DMS153 treated with DMSO at 0.1 percent for 48 hours (cell line): Measurements from ENCODE around the gene FEM1C.

ENCODE experiments used
- DNase-seq: peaks from one replicate; lab custom pipeline; 2025; ENCODE audit not compliant: unreplicated experiment; lab: John Stamatoyannopoulos, UW

The FEM1C gene

GRCh38 chr5:115558388-115558956, 13.9 kb upstream of the FEM1C start:
- no peak for DNase-seq

GRCh38 chr5:115557667-115558387, 13.3 kb upstream of the FEM1C start:
- no peak for DNase-seq

DNA sequence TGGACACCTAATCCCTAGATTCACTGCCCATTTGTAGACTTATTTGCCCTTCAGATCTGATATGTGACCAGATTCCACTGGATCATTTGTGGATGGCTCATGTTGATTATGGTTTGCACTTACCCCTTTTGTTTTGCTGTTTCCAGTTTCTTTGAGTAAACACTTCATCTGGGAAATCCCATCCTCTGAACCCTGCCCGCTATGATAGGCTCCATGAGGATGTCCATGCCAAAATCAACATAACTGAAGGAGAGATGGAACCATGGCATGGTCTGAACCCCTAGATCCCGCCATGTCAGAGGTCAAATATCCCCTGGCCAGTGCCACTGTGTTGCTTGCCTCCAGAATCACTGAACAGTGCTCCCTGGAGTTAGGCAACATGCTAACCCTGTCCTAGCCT, 11.7 kb upstream of the FEM1C start:
- DNase-seq: no peak

DNA sequence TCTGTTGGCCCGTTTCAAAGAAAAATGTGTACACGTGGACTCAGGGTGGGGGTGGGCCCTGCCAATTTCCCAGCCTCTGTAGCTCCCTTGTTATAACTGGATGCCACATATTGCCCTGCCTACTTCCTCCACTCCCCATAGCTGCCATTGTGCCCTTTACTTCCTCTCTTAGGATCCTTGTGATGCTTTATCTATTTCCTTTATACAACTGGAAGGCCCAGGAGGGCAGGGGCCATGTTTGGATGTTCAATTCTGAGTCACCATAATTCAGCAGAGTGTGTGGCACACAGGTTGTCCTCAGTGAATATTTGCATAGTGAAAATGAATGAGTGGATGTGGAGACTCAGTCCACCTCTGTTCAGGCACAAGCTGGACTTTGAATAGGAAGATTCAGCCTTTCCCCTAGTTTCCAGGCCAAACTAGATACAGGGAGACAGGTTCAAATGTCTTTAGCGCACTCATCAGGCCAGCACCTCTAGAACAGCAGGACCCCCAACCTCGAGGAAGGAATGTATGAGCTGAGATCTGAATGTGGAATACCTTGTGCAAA, 10.6 kb upstream of the FEM1C start:
- no peak for DNase-seq

DNA sequence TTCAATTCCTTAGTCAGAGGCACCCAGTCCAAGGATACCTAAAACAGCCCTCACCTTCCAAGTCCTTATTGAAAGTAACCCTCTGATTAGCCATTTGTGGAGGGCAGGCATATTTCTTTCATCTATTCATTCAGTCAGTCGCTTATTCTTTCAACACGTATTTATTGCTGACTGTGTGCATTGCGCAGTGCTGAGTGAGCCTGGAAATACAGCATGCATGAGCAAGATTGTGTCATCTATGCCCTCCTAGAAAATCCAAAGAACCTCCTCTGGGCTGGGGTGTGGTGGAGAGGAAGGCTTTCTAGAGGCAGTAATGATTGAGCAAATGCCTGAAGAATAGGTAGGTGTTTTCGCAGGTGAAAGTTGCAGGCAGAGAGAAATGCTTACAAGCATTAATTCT, 8.5 kb upstream of the FEM1C start:
- no peak for DNase-seq

DNA sequence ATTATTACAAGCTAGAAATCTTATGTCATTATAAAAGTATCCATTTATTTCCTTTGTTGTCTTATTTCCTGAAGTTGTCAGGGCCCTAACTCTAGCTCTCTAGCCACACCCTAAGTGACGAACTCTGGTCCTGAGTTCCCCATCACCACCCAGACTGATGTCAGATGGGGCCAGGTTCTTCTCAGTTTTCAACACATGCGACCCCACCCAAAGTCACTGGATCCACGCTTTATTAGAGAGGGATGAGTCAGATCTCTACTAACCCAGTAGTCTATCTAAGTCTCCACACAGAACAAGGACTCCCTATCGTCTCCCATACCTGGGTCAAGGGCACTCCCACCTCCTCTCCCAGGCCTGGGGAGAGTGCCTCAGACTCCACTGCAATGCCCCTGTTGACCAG, 6.8 kb upstream of the FEM1C start:
- no peak for DNase-seq

GRCh38 chr5:115549154-115549553, 4.6 kb upstream of the FEM1C start:
- DNase-seq: no peak

- DNase-seq: no peak
These were observed 4.1 kb upstream of the FEM1C start for GRCh38 chr5:115548683-115549082.

GRCh38 chr5:115545351-115545882, 842 bp upstream of the FEM1C start:
- DNase-seq: no peak

DNA sequence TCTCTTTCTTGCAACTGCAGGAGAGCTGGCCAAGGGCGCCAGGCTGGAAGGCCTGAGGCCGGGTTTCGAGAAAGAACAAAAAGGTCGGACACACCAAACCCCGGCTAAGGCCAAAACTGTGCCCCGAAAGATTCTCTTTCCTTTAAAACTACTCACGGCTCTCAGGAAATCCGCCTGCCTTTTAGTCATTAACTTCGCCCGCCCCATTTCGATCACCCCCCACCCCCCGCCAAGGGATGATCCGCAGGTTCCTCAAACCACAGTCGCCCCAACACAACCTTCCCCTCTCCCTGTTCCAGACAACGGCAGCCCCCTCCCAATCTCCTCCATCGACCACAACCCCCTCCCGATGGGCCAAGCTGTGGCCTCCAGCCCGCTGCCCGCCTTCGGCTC, 536 bp downstream of the FEM1C start:
- DNase-seq: no peak

- no peak for DNase-seq
These were observed 1.1 kb downstream of the FEM1C start for GRCh38 chr5:115543365-115544042.

GRCh38 chr5:115542651-115543364, 1.8 kb downstream of the FEM1C start:
- no peak for DNase-seq

DNA sequence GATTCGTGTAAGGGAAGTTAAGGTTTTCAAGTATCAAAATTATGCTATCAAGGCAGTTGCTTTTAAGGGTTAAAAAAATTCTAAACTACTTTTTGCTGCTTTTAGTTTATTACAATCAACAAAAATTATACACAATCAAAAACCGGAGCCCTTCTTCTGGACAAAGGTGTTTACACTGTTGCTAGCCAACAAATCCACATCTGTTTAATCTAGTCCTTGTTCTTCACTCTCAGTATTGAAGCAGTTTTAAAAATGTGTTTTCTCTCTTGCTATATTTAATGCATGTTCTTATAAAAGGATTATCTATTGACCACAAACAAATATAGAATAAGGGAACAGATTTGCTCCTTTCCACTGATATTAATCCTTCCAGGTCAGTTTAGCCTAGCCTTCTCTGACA, 2.5 kb downstream of the FEM1C start:
- no peak for DNase-seq

DNA sequence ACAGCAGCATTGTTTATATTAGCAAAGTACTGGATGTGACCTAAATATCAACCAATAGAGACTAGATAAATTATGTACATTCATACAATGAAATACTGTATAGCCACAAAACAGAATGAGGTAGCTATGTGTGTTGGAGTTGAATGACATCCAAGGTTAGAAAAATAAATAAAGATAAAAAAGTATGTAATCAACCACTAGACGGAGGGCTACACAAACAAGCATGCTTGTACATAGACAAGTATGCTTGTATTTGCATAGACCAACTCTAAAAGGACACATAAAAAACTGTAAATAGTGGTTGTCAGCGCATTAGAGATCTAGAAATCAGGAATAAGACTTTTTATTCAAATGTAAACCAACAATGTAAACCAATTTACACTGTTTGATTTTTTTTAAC, 3.0 kb downstream of the FEM1C start:
- no peak for DNase-seq

DNA sequence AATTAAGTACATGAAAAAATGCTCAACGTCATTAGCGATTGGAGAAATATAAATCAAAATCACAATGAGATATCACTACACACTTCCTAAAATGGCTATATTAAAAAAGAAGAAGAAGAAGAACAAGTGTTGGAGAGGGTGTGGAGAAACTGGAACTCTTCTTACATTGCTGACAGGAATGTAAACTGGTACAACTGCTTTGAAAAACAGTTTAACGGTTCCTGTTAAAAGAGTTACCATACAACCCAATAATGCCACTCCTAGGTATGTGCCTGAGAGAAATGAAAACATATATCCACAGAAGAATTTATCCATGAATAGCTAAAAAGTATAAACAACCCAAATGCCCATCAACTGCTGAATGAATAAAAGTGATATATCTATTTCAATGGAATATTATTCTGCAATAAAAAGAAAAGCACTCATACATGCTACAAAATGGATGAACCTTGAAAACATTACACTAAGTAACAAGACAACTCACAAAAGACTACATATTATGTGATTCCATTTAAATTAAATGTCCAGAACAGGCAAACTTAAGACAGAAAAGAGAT, 9.0 kb downstream of the FEM1C start:
- DNase-seq: no peak

DNA sequence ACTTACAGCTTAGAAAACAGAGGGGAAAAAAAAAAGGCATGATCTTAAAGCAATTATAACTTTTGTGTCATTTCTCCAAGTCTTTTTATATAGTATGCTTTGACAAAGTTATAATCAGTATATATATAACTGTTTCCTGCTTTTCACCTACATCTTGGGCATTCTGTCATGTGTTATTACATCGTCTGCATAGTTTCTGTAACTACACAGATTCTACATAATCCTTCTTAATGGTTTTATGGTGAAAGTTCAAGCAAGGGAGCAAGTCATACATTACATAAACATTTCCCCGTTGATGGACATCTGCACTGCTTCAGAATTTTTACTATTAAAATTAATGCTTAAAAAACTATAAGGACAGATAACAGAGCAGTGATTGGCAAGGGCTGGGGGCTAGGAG, 12.1 kb downstream of the FEM1C start:
- DNase-seq: no peak

GRCh38 chr5:115531787-115532367, 12.7 kb downstream of the FEM1C start:
- no peak for DNase-seq

- no peak for DNase-seq
These were observed 13.2 kb downstream of the FEM1C start for GRCh38 chr5:115531380-115531779.

DNA sequence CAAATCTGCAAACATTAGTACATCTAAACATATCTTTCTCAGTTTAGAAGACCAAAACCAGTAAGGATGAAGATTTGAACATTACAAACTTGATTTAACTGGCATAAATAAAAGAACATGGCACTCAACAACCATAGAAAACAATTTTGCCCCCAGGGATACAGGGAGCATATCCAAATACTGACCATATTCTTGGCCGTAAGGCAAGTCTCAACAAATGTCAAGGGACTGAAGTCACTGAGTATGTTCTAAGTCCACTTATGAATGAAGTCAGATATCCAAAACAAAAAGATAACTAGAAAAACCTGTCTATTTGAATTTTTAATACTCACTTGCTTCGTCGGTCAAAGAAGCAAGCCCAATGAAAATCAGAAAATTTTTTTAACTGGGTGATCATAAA, 14.1 kb downstream of the FEM1C start:
- DNase-seq: no peak

GRCh38 chr5:115526604-115527003, 18.0 kb downstream of the FEM1C start:
- DNase-seq: no peak
